ENCODE measurements around the gene UROC1.

- TF ChIP-seq CTCF (IDR thresholded peaks at IDR 0.05) = no peak
- TF ChIP-seq FOXM1 (IDR thresholded peaks at IDR 0.05; ENCODE audit: low read depth) = no peak
- TF ChIP-seq EZH2phosphoT487 (IDR thresholded peaks at IDR 0.05; ENCODE audit: borderline replicate concordance, low read depth) = no peak
- no peak for TF ChIP-seq USF2 (IDR thresholded peaks at IDR 0.05; ENCODE audit: borderline replicate concordance, low read depth, low read length)
Observed at GRCh38 chr3:126530171-126531050, 12.8 kb upstream of the UROC1 start.
